AG04449 (cell line): ENCODE data around the gene CX3CL1.
A peak's percentile ranks its signal among the peaks of the same experiment; 100 is the strongest.
"Not testable (repeated sequence)": the region's sequence is repeated elsewhere in the genome, so short reads cannot be mapped to it uniquely, and the experiment has no call there.

ENCODE experiments used
- CTCF ChIA-PET: fragments of 350-600 bp; formaldehyde crosslinking; extraction: SDS; loops from one replicate; lab custom pipeline; 2021; ENCODE audit warnings: antibody characterized with exemption; lab: Yijun Ruan, JAX
- POLR2A ChIA-PET: fragments of 400-600, 350-600 bp; formaldehyde crosslinking; extraction: SDS; loops from one replicate; lab custom pipeline; 2020; ENCODE audit warnings: antibody characterized with exemption, inconsistent platforms; lab: Yijun Ruan, JAX
- DNase-seq: peaks from one replicate; pipeline ENCODE4 v3.0.0-alpha.2; 2010; ENCODE audit warnings: low read depth, low spot score
- H3K4me3 ChIP-seq: 2 replicates; pipeline ENCODE4 v1.5.1; 2011; ENCODE audit warnings: low read depth, mild to moderate bottlenecking, control low read depth, low read length
- TF ChIP-seq, protein P1 (sequence below): IDR thresholded peaks from one replicate; pipeline ENCODE4 v1.5.1; 2011; ENCODE audit warnings: mild to moderate bottlenecking, moderate library complexity, low read length, control low read depth, inconsistent platforms; ENCODE audit not compliant: insufficient read depth; ENCODE audit errors: missing control alignments

Gene CX3CL1

DNA sequence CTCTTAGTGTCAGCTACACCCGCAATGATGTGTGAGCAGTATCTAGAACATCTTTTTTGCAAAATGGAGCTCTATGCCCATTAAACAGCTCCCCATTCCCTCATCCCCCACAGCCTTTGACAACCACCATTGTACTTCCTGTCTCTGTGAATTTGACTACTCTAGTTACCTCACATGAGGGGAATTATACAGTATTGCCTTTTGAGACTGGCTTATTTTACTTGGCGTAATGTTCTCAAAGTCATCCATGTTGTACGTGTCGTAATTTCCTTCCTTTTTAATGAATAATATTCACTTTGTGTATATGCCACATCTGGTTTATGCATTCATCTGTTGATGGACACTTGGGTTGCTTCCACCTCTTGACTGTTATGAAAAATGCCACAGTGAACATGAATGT, 36.9 kb upstream of the CX3CL1 start:
- no peak overlapping the region for H3K4me3 ChIP-seq
- ChIA-PET CTCF (interaction anchor here (2.2 kb wide), 1 partner anchor 82 kb away, joined by 8 read pairs; no protein-coding TSS in a partner anchor), POLR2A (no interaction called here)
- no peak for DNase-seq
- TF ChIP-seq, protein P1, sequence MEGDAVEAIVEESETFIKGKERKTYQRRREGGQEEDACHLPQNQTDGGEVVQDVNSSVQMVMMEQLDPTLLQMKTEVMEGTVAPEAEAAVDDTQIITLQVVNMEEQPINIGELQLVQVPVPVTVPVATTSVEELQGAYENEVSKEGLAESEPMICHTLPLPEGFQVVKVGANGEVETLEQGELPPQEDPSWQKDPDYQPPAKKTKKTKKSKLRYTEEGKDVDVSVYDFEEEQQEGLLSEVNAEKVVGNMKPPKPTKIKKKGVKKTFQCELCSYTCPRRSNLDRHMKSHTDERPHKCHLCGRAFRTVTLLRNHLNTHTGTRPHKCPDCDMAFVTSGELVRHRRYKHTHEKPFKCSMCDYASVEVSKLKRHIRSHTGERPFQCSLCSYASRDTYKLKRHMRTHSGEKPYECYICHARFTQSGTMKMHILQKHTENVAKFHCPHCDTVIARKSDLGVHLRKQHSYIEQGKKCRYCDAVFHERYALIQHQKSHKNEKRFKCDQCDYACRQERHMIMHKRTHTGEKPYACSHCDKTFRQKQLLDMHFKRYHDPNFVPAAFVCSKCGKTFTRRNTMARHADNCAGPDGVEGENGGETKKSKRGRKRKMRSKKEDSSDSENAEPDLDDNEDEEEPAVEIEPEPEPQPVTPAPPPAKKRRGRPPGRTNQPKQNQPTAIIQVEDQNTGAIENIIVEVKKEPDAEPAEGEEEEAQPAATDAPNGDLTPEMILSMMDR: no peak

DNA sequence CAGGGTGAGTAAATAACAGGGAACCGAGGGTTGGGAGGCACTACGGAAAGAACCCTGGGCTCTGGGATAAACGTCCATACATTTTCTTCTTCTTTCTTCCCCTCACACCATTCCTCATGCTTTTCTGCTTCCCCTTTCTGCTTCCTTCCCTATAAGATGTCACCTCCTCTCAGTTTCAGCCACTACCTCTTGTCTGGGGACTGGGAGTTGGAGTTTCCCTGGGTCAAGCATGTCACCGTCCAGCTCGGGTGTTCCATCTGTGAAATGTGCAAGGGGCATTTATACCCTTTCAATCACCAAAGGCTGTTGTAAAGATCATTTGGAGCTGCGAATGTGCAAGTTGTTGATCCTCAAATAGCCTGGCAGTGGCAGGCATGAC, 31.2 kb upstream of the CX3CL1 start:
- ChIA-PET POLR2A (no interaction called here), CTCF (interaction anchor here (2.5 kb wide), 1 partner anchor 76 kb away, joined by 10 read pairs; no protein-coding TSS in a partner anchor)
- no peak overlapping the region for H3K4me3 ChIP-seq
- no peak for DNase-seq
- TF ChIP-seq, protein P1: no peak

DNA sequence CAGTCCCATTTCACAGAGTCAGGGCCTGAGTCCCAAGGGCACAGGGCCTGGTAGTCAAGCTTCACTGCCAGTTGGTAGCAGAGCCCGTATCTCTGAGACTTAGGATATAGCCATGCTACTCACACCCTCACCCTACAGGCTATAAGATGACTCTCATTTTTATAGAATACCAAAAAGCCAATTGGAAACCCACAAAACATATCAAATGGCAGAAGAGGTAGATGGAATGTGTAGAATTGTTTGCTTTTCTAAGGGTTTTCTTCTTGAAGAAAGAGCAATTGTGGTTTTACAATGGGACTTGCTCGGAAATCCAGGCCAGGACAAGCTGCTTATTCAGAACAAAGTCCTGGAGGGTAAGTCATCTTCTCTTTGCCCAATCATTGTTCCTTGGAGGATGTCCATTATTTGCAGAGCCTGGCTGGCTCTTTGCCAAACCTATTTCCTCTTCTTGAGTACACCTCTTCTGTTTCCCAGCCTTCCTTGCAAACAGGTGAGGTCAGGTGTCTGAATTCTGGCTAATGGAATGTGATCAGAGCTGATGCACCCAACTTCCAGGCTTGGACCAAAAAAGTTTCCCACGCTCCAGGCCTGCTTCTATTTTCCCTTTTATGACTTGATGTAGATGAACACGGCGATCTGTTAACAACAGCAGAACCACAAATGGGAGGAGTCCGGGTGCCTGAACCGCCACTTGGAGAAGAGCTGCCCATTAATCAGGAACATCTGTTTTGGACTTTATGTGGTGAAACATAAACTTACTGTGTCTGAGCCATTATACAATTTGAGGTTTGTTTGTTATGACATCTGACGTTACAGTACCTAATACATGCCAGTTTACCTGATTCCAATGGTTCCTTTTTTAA, 30.6 kb upstream of the CX3CL1 start:
- ChIA-PET CTCF (interaction anchor here (1.1 to 2.5 kb wide), 2 partner anchors 40 to 76 kb away, joined by 3 to 10 read pairs; no protein-coding TSS in a partner anchor), POLR2A (no interaction called here)
- no peak overlapping the region for H3K4me3 ChIP-seq
- TF ChIP-seq, protein P1: no peak
- DNase-seq: peak; percentile 90

DNA sequence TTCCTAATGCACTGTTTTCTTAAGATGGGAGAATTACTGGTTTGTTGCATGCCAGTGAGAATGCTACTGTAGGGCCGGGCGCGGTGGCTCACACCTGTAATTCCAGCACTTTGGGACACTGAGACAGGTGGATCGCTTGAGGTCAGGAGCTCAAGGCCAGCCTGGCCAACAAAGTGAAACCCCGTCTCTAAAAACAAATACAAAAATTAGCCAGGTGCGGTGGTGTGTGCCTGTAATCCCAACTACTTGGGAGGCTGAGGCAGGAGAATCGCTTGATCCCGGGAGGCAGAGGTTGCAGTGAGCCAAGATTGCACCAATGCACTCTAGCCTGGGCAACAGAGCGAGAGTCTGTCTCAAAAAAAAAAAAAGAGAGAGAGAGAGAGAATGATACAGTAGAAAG, 29.7 kb upstream of the CX3CL1 start:
- CTCF ChIA-PET: interaction anchor here (1.1 to 2.5 kb wide), 2 partner anchors 41 to 75 kb away, joined by 3 to 10 read pairs; no protein-coding TSS in a partner anchor
- POLR2A ChIA-PET, DNase-seq, H3K4me3 ChIP-seq: not testable (repeated sequence)

DNA sequence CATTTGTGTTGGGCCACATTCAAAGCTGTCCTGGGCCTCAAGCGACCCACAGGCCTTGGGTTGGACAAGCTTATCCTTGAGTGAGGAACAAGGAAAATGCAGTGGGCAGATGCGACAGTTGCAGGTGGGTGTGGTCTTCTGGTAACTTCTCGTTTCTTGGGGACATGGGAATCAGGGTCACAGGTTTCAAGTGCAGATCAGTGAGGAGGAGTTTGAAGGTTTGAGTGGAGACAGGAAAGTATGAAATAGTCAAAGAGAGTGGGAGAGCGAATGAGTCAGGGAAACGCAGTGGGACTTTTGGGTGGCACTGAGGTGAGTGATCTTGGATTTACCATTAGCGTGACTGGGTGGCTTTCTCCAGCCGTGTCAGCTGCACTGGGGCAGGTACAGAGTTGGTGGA, 29.1 kb upstream of the CX3CL1 start:
- no peak overlapping the region for H3K4me3 ChIP-seq
- TF ChIP-seq, protein P1: no peak
- CTCF ChIA-PET: interaction anchor here (2.5 to 2.9 kb wide), 2 partner anchors 74 to 75 kb away, joined by 10 to 17 read pairs; no protein-coding TSS in a partner anchor
- no peak for DNase-seq
- POLR2A ChIA-PET: interaction anchor here (0.7 kb wide), 1 partner anchor 27 kb away, joined by 5 read pairs; no protein-coding TSS in a partner anchor

DNA sequence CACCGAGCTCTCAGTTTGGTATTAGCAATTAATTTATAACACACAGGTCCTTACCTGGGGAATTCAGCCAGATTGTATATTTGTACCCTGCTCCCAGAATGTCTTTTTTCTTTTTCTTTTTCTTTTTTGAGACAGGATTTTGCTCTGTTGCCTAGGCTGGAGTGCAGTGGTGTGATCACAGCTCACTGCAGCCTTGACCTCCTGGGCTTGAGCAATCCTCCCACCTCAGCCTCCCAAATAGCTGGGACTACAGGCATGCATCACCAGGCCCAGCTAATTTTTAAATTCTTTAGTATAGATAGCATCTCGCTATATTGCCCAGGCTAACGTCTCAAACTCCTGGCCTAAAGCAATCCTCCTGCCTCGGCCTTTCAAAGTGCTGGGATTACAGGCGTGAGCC, 28.2 kb upstream of the CX3CL1 start:
- DNase-seq, H3K4me3 ChIP-seq, POLR2A ChIA-PET: not testable (repeated sequence)
- CTCF ChIA-PET: interaction anchor here (2.9 kb wide), 1 partner anchor 74 kb away, joined by 17 read pairs; no protein-coding TSS in a partner anchor

DNA sequence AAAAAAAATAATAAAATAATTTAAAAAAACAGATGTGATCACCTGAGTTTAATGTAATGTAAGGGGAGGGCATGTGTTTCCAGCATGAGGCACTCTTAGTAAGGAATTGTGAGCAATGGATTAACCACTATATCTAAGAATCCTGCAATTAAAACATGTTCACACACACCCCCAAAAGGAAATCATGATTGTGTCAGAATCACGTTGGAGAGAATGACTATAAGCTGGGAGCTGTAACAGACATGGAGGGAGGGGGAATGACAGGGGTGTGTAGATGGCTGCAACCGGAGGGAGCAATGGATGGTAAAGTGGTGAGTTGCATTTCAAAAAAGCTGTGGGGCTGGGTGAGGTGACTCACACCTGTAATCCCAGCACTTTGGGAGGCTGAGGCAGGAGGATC, 27.3 kb upstream of the CX3CL1 start:
- ChIA-PET CTCF (interaction anchor here (2.9 kb wide), 1 partner anchor 73 kb away, joined by 17 read pairs; no protein-coding TSS in a partner anchor), POLR2A (no interaction called here)
- DNase-seq: no peak
- no peak overlapping the region for H3K4me3 ChIP-seq
- TF ChIP-seq, protein P1: no peak
